Upper lobe of left lung (tissue), 4 donors: ENCODE measurements around the gene RIOK3.

Experiments used
- CTCF ChIP-seq, 6 experiments: fragments of 450-650 bp in 4 of 6; fragments of 200-600 bp in 2 of 6; sonication (generic) in 2 of 6; IDR thresholded peaks; one replicate each; pipeline ENCODE4 v1.5.1; 2016 to 2019; ENCODE audit warnings: antibody characterized with exemption in 6 of 6
- POLR2AphosphoS5 ChIP-seq, 2 donors: sonication (generic); formaldehyde crosslinking; IDR thresholded peaks; one replicate each; pipeline ENCODE4 v1.5.1; 2017; ENCODE audit warnings: antibody characterized with exemption in 2 of 2

GRCh38 chr18:23437357-23438045 is 15.6 kb upstream of the RIOK3 start:
- TF ChIP-seq CTCF (IDR thresholded peaks at IDR 0.05) (no peak), POLR2AphosphoS5 (IDR thresholded peaks at IDR 0.05) (peak in 1 of 2 donors; percentile 57)
